ENCODE data around the gene VKORC1L1.

- TF ChIP-seq CTCF (IDR thresholded peaks at IDR 0.05) = no peak
- peak; percentile 59 to 71 for TF ChIP-seq POLR2A (IDR thresholded peaks at IDR 0.05)
- TF ChIP-seq EP300 (IDR thresholded peaks at IDR 0.05) = peak in 1 of 4 donors; percentile 24
Measured at GRCh38 chr7:65981965-65982792, 109.3 kb downstream of the VKORC1L1 start, which contains the start of gene GUSB.

Measured in sigmoid colon (tissue), 4 donors.